ENCODE measurements around the gene TPP1. TPM values are rescaled to one million over a fixed set of nuclear protein-coding genes. Genes with fewer than 3 reads are reported as not detected.

Gene TPP1
- total and polyA plus RNA-seq, 9 of the 15 experiments (the other 6 are each of a cell fraction or from before 2014, with no cell fraction given), result 7.5 to 75.8 (median 15.7) TPM

DNA sequence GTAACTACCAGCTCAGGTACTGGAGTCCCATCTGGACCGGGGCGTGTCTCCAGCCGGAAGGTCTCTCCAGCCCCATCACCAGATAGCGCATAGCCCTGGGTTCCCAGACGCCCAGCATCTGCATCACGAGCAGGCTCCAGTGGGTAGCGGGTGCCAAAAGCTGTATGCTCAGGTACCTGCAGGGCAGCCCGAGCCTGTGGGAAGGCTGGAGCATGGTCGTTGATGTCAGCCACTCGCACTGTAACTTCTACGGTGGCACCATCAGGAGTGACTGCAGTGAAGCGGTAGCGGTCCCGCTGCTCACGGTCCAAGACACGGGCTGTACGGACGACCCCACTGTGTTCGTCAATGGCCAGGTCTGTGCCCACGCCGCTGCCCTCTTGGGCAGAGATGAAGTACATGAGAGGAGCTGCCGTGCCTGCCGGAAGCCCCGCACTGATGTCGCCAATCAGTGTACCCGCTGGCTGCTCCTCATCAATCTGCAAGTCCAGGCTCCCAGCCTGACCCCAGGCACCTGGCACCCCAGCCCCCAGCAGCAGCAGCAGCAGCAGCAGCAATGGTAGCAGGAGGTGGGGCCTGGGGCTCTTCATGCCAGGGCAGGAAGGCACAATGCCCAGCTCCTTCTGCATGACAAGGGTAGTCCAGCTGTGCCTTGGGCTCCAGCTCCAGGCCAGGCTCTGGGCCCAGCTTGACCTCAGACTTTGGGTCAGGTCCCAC, 21.9 kb upstream of the TPP1 start:
- CTCF ChIA-PET (ENCODE audit: low intra/inter-chr PET ratio), result no interaction called here
- H2AFZ ChIP-seq (ENCODE audit: low read depth, low read length), result no peak overlapping the region
- no peaks in the 10 kb centered on the region for H3K36me3 ChIP-seq (ENCODE audit: control insufficient read depth, insufficient read depth, low read length)
- no peaks in the 10 kb centered on the region; a peak in 1 of 5 replicates for H3K27me3 ChIP-seq (ENCODE audit: control insufficient read depth in 2 of 2, insufficient read depth in 2 of 2, low read length in 2 of 2)
- no peak for TF ChIP-seq ELF1 (tag; IDR thresholded peaks at IDR 0.05)
- TF ChIP-seq, protein P1, sequence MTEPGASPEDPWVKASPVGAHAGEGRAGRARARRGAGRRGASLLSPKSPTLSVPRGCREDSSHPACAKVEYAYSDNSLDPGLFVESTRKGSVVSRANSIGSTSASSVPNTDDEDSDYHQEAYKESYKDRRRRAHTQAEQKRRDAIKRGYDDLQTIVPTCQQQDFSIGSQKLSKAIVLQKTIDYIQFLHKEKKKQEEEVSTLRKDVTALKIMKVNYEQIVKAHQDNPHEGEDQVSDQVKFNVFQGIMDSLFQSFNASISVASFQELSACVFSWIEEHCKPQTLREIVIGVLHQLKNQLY (CRISPR knock-in tag; conservative IDR thresholded peaks at IDR 0.05), result no peak
- TF ChIP-seq NR4A1 (CRISPR knock-in tag; IDR thresholded peaks at IDR 0.05), result no peak
- TF ChIP-seq NR4A1 (tag; IDR thresholded peaks at IDR 0.05), result no peak
- TF ChIP-seq SRF (CRISPR knock-in tag; IDR thresholded peaks at IDR 0.05), result no peak
- TF ChIP-seq, protein P2, sequence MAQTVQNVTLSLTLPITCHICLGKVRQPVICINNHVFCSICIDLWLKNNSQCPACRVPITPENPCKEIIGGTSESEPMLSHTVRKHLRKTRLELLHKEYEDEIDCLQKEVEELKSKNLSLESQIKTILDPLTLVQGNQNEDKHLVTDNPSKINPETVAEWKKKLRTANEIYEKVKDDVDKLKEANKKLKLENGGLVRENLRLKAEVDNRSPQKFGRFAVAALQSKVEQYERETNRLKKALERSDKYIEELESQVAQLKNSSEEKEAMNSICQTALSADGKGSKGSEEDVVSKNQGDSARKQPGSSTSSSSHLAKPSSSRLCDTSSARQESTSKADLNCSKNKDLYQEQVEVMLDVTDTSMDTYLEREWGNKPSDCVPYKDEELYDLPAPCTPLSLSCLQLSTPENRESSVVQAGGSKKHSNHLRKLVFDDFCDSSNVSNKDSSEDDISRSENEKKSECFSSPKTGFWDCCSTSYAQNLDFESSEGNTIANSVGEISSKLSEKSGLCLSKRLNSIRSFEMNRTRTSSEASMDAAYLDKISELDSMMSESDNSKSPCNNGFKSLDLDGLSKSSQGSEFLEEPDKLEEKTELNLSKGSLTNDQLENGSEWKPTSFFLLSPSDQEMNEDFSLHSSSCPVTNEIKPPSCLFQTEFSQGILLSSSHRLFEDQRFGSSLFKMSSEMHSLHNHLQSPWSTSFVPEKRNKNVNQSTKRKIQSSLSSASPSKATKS (CRISPR knock-in tag; IDR thresholded peaks at IDR 0.05), result no peak
- TF ChIP-seq NCOA1 (IDR thresholded peaks at IDR 0.05; ENCODE audit: low read depth), result no peak
- TF ChIP-seq, protein P3, sequence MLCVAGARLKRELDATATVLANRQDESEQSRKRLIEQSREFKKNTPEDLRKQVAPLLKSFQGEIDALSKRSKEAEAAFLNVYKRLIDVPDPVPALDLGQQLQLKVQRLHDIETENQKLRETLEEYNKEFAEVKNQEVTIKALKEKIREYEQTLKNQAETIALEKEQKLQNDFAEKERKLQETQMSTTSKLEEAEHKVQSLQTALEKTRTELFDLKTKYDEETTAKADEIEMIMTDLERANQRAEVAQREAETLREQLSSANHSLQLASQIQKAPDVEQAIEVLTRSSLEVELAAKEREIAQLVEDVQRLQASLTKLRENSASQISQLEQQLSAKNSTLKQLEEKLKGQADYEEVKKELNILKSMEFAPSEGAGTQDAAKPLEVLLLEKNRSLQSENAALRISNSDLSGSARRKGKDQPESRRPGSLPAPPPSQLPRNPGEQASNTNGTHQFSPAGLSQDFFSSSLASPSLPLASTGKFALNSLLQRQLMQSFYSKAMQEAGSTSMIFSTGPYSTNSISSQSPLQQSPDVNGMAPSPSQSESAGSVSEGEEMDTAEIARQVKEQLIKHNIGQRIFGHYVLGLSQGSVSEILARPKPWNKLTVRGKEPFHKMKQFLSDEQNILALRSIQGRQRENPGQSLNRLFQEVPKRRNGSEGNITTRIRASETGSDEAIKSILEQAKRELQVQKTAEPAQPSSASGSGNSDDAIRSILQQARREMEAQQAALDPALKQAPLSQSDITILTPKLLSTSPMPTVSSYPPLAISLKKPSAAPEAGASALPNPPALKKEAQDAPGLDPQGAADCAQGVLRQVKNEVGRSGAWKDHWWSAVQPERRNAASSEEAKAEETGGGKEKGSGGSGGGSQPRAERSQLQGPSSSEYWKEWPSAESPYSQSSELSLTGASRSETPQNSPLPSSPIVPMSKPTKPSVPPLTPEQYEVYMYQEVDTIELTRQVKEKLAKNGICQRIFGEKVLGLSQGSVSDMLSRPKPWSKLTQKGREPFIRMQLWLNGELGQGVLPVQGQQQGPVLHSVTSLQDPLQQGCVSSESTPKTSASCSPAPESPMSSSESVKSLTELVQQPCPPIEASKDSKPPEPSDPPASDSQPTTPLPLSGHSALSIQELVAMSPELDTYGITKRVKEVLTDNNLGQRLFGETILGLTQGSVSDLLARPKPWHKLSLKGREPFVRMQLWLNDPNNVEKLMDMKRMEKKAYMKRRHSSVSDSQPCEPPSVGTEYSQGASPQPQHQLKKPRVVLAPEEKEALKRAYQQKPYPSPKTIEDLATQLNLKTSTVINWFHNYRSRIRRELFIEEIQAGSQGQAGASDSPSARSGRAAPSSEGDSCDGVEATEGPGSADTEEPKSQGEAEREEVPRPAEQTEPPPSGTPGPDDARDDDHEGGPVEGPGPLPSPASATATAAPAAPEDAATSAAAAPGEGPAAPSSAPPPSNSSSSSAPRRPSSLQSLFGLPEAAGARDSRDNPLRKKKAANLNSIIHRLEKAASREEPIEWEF (CRISPR knock-in tag; IDR thresholded peaks at IDR 0.05), result no peak
- TF ChIP-seq HNRNPH1 (optimal IDR thresholded peaks at IDR 0.05; ENCODE audit: low read depth, low read length), result no peak
- TF ChIP-seq, protein P4, sequence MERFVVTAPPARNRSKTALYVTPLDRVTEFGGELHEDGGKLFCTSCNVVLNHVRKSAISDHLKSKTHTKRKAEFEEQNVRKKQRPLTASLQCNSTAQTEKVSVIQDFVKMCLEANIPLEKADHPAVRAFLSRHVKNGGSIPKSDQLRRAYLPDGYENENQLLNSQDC (CRISPR knock-in tag; IDR thresholded peaks at IDR 0.05), result no peak
- no peak for TF ChIP-seq ZBTB7A (IDR thresholded peaks at IDR 0.05; ENCODE audit: borderline replicate concordance, control insufficient read depth, low read depth, low read length)
- H3K79me2 ChIP-seq (ENCODE audit: control insufficient read depth, insufficient read depth, low read length), result no peaks in the 10 kb centered on the region
- H3K9ac ChIP-seq (ENCODE audit: insufficient read depth in 1 of 2, low read depth in 2 of 2, low read length in 2 of 2), result no peak overlapping the region
- in situ Hi-C loops (cut with MboI) (no loop called here), intact Hi-C loops (cut with micrococcal nuclease) (no loop called here)
- WGBS (ENCODE audit: insufficient coverage, low coverage, missing lambda C conversion rate), result 68% methylated on average over 25 of the region's 26 CpGs
- no peak overlapping the region for H3K27ac ChIP-seq (ENCODE audit: extremely low read depth, low read depth, low read length)
- H3K9me1 ChIP-seq (ENCODE audit: control insufficient read depth, insufficient read depth, low read length), result no peaks in the 10 kb centered on the region
- H3K4me1 ChIP-seq (replicated peaks in 1 of 2; ENCODE audit: control insufficient read depth in 2 of 2, insufficient read depth in 2 of 2, low read length in 2 of 2), result peaks cover 28 to 38% of the 10 kb centered on the region in 2 experiments; a peak in 4 of 5 replicates
- no peaks in the 10 kb centered on the region for H3K9me3 ChIP-seq (replicated peaks; ENCODE audit: control insufficient read depth, insufficient read depth, low read depth, low read length)
- POLR2A ChIA-PET, result no interaction called here
- H3K4me3 ChIP-seq, result no peak overlapping the region
- no peak overlapping the region for H3K4me2 ChIP-seq (ENCODE audit: insufficient read depth, low read length)
- no peak for FAIRE-seq
- no peak for ATAC-seq
- no TSS peak for BruUV-seq (replicated peaks)
- H4K20me1 ChIP-seq (replicated peaks; ENCODE audit: control insufficient read depth, insufficient read depth, low read length), result no peaks in the 10 kb centered on the region
- no peak for DNase-seq (ENCODE audit: extremely low read depth in 1 of 4, low spot score in 3 of 4)

Measured in K562 (cell line).